Stimulated activated CD4-positive, alpha-beta T cell treated with anti-CD3 and anti-CD28 coated beads, Interleukin-1b, Interleukin-23, amount 100 ng/mL, for 1 hour (primary cell): ENCODE results near the gene PTPRN2.

Experiments
- DNase-seq, 2 donors: peaks; one replicate each; pipeline ENCODE4 v3.0.0-alpha.2; 2020; ENCODE audit warnings: low read depth in 2 of 2

The PTPRN2 gene

DNA sequence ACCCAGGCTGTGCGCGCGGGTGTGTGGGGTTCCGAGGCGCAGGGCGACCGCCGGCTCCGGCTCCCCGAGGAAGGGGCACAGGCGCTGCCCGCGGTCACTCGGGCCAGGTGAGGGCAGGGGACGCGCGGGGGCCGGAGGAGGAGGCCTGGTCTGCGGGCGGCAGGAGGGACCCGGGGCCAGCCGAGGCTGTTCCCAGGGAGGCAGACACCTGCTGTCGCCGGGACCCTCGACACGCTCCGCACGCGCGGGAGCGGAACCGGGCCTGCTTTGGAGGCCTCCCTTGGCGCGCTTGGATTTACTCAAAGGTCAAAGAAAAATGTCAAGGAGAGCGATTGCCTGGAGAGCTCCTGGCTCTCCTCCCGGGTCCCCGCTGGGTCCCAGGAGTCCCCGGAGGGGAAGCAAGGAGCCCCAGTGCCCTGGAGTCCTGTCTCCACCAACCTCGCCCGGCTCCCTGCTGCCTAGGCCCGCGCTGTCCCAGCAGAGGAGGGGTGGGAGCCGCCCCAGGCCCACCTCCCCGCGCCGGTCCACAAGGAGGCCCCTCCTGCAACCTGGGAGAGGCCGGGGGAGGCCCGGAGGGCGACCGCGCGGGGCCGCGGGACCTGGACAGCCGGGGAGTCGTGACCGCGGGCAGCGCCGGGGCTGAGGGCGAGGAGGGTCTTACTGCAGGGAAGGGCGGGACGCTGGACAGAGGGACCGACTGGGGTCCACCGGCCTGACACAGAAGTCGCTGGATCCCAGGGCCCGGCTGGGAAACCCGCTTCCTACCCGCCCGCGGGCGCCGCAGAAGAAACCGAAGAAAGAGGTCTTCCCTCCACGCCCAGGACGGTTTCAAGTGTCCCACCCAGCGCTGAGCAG lies 902.0 kb downstream of the PTPRN2 start:
- no peak for DNase-seq

DNA sequence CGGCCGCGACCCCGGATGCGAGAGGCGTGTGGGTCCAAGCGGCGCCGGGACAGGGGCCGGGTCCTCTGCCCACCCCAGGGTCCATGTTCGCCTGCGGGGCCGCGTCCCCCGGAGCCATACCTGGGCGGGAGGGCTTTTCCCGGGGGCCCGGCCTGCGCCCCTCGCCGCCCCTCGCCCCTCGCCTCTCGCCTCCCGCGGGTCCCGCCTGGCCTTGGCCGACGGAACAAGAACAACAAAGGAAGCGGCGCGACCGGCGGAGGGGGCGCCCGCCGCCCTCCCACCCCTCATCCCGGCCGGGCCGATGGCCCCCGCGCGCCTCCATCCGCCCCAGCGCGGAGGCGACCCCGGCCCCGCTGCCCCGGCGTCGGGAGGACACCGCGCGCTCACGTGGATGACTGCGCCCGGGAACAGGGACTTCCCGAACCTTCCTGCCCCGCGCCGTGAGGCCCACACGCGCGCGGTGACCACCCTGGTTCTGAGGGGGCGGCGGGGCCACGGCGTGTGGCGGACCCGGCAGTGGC lies 902.7 kb downstream of the PTPRN2 start:
- no peak for DNase-seq

DNA sequence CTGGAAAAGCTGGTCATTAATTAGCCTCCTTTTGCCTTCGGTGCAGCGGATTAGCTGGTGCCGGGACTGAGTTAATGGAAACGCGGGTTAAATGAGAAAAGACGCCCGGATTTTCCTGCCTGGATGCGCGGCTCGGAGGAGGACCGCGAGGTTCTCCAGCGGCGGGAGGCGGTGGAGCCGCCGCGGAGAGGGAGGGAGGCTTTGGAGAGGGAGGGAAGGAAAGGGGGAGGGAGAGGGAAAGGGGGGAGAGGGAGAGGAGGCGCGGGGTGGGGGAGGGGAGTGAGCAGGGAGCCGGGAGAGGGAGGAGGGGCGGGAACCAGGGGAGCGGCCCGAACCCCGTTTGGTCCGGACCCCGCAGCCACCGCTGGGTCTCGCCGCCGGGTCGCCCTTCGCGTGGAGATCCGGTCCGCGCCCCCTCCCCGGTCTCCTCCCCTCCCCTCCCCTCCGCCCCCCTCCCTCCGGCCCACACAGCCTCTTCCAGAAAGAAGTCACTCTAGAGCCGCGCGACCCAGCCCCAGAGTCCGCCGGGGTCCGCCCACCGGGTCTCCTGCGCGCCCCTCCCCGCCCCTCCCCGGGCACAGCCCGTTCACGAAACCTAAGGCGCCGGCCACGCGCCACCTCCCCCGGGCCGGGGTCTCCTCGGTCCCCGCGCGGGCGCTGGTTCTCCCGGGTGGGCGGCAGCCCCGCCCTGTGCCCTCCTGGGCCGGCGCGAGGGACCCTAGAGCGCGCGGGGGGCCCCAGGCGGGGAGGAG lies 903.3 kb downstream of the PTPRN2 start:
- DNase-seq = no peak

DNA sequence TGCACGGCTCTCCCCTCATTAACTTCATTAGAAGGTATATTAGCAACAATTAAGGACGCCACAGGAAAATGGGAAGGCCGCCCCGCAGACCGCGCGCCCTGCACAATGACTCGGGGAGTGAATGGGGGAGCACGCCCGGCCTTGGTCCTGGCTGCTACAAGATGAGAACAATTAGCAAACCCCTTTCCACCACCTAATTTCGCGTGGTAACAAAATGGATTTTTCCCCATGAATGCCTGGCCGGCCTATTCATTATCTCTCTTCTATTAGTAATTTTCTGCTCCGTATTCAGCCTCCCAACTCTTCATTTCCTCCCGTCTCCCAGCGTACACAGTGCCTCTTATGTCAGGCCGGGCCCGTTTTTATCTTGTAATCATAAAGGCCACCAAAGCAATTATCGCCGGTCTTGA lies 903.9 kb downstream of the PTPRN2 start:
- no peak for DNase-seq

DNA sequence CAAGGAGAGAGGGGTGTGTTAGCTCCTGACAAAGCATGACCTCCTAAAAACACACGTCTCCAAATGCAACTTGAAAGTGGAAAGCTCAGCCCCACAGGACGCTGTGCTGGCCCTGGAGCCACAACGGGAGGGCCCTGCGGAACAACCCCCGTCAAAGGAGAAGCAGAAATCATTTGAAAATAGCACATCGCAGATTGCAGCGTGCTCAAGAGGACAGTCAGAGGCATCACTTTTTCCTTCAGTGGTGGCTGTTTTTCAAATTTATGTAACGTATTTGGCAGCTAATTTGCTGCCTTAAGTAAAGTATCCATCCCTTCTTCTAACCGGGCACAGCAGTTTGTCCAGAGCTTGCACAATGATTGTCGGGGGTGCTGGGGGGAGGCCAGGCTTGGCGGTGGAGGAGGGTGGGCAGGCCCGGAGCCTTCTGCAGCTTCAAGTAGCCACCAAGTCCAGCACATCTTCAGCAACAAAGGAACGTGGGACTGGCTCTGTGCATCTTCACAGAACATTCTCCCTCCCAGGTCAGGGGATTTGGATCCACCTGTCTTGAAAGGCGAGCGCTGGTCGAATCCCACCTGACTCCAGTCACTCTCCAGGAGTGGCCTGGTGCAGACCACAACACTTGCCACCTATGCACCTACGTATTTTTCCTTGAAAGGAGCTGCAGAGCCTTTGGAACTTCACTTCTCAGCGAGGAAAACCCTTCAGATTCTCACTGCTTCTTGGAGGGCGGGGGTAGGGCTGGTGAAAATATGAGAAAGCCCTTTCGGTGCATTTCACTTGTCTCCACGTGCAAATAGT lies 904.5 kb downstream of the PTPRN2 start:
- DNase-seq = no peak

DNA sequence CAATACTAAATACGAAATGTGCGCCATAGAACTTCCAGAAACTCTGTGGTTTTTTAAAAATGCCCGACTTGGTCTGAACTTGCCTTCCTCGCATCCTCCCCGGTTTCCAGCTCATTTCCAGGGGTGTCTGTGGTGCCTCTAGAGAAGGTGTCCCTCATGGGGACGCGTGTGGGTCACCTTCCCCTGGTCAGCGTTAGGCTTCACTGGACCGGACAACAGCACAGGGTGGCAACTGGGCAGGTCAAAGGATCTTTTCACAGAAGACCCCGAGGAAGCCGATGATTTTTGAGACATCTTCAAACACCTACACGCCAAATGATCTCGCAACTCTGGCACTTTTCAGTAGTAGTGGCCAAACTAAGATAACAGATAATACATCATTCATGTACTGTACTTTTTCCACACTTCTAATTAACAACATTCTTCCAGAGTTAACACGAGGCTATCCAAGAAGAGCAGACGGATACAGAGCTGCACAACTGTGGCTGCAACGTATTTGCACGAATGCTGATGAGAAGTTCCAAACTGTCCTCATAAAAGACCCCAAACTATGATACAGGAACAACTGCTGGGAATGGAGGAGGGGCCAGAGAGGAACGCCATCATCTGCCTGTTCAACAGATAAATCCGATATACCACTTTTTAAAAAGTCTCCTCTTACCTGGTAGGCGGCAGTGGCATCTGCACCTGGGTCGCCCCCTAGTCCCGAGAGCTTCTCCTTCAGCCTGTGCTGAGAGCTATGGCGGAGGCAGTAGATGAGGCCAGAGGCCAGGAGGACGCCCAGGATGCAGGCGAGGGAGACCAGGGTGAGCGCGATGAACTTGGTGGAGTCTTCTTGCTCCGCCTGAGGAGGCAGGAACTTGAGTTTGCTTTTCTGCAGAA lies 905.3 kb downstream of the PTPRN2 start:
- no peak for DNase-seq

DNA sequence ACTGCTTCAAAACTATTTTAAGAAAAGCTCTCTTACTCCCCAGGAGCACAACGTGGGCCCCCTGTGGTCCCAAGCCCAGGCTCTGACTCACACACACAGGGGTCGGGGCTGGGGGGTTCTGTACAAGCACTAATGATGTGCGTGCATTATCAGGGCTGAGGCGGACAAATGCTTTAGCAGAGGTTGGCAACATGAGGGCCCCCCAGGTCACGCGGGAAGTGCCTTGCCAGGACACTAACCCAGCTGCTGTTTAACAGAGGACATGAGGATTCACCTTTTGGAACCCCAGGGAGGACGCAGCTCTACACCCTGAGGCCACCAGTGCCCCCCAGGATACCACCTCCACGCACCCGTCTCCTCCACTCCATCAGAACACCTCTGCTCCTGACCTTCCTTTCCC lies 908.0 kb downstream of the PTPRN2 start:
- no peak for DNase-seq

DNA sequence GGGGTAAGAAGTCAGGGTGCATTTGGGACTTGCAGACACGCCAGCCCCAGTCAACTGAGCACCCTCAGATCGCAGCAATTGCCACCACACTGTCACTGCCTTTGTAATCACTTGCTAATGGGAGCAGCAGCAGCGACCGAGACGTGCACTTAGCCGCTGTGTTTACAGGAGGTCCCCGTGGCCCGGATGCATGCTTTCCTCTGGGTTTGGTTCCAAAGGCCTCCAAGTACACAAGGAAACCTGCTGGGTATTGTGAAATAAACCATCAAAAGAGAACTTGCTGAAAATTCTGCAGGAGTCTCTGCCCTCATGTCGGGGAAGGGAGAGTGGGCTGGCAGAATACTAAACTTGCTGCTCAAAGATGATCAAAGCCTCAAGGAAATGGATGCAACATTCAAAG lies 909.1 kb downstream of the PTPRN2 start:
- DNase-seq = no peak

DNA sequence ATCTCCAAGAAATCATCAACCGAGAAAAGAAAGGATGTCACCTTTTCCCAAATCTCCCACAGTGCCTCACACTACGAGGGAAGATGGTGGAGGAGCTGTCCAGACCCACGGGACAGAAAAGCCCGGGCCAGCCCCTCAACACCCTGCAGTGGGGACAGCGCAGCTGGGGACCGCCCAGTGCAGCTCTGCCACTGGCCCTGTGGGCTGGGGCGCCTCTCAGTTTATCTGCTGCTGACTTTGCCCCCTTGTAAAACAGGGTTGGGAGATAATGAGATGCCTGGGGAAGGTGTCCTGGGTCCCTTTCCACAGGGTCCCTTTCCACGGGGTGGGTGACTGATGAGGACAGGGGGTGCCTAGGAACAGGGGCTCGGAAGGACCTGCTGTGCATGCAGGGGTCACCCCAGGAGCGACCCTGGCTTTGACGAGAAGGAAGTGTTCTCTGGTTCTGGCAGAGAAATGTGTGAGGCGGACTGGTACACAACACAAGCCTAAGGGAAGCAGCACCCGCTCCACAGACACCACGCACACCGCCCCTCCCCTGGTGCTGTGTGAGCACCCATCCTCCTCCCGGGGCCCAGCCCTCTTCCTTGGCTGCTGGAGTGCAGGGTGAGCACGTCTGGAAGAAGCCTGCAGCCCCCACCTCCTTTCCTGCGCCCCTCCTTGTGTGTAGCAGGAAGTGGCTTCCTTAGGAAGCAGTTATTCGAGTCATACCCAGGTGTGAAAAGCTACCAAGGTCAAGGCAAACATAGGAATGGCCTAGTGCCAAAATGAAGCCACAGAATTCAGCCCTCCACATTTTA lies 911.0 kb downstream of the PTPRN2 start:
- DNase-seq = no peak

DNA sequence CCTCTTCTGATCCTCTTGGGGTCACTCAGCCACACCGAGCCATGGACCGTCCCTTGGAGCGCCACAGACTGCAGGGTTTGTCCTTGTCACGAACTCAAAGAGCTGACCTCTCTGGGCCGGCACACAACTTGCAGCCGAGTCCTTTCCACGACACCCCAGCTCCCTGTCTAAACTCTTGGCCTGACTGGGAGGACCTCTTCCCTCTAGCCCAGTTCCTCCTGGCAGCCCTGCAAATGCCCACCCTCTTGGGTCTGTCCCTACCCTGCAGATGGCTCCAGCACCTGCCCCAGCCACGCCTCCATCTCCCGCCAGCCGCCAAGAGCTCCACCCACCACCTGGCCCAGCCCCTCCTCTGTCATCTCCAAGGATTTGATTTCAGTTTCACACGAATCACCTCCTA lies 911.6 kb downstream of the PTPRN2 start:
- no peak for DNase-seq

DNA sequence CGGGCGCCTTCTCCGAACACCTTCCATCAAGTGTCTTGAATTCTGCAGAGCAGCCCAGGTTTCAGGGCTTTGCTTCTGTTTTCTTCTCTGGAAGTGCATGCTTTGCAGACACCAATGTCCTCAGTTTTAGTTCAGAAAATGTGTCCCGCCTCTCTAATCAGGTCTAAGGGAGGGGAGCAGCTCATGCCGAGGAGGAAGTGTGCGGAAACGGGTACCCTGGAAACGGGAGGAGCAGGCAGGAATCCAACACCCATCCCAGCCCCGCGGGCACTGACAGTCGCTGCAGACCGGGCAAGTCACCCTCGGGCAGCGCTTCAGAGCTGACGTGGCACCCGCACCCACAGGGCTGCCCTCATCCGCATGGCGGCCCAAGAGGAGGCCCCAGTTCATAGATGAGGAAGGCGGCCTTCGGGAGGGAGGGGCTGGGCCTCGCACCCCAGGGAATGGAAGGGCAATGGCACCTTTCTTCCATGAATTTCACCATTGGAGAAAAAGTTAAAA lies 912.1 kb downstream of the PTPRN2 start:
- DNase-seq = no peak

DNA sequence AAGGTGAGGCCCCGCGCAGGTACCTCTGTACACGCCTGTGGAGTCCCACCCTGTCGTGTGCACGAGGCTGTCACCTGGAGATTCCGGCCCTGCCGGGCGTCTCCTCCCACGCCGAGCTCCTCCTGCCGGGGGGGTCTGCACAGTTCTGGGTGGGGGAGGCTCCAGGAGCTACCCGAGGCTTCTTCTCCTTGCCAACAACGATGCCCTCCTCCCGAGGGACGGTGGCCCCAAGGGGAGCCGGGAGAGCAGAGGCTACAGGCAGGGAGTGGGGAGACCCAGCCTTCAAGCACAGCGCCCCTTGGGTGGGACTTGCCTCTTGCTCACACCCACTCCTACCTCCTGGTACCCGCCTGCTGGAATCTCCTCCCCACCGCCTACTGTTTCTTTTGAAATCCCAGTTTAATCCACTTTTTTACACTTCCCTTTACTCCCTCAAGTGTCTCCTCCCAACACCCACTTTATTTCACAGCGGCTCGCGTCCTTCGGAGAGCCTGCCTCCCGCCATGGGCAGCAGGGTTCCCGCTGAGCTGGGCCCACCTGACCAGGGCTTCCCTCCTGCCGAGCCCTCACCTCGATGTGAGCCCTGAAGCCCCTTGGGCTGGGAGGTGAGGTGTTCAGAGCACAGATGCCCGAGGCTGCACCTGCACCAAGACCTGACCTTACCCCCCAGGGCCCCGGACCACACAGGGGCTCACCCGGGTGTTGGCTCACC lies 912.8 kb downstream of the PTPRN2 start:
- no peak for DNase-seq

DNA sequence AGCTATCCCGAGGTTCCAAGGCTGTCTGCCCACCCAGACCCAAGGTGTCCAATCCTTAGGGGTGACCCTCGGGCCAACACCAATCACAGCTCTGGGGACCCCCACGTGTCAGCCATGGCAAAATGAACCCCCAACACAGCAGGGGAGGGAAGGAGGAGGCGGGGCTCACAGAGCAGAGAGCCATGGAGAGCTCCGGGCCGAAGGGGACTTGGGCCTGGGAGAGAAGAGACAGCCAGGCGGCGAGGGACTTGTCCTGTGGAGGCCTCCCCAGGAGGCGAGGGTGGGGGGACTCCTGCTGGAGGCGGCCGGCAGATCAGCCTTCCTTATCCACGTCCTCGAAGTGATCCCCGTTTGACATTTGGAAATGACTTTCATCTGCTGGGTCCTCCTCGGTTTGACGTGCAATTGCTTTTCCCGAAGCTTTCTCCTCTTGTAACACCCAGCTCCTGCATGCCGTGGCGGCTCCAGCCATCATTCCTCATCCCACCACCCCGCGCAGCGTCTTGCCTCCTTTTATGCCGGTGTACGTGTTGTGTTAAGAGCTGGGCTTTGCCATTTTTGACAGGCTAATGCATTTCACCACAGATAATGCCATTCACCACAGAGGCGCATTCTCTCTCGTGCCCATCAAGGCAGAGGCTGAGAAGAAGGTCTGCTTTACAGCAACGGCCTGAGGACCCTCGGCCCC lies 913.5 kb downstream of the PTPRN2 start:
- DNase-seq = no peak

DNA sequence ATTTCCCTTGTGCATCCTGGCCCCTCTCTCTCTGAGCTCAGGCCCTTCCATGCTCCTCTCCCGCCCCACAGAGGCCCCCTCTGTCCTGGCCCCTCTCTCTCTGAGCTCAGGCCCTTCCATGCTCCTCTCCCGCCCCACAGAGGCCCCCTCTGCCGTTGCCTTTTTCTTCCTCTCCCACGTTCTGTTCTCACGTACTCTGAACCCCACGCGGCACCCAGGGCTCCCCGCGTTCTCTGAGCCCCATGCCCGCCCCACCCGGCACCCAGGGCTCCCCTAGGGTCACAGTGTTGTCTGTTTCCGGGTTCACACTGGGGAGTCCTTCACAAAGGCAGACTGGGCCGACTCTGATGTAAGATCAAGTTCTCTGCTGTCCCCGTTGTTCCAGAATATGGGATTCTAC lies 914.0 kb downstream of the PTPRN2 start:
- DNase-seq = no peak

DNA sequence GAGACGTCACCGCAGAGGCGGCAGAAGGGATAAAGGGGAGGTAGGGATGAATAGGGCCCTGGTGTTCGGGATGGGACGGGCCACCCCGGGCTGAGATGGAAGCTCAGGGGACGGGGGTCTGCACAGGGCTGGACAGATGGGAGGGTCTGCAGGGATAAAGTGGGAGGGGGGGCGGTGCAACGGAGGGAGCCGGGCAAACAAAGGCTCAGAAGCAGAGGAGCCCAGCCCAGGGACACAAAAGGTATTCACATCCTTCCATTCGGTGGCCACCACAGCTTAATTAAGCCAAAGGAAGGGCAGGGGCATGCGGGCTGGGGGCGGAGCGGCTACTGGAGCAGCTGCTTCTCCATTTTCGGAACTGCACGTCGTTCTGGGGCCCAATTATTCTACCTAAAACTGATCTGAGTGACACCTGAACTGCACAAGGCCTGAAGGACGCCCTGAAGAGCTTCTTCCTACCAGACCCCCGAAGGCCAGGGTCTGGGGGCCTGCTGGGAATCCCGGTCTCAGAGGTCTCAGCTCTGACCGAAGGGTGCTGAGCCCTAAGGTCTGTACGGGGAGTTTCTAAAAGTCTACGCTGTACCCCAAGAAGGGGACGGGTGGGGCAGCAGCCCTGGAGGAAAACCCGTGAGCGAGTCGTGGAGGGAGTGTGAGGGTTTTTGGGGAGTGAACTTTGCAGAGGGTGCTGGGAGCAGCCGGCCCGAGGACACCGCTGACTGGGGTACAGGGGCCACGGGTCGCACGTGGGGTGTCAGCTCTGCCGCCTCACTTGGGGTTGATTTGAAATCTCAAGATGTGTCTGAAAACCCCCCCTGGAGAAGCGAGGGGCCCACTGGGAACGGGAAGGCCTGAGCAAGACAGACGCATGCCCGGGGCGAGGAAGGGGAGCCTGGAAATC lies 916.0 kb downstream of the PTPRN2 start:
- DNase-seq = no peak

DNA sequence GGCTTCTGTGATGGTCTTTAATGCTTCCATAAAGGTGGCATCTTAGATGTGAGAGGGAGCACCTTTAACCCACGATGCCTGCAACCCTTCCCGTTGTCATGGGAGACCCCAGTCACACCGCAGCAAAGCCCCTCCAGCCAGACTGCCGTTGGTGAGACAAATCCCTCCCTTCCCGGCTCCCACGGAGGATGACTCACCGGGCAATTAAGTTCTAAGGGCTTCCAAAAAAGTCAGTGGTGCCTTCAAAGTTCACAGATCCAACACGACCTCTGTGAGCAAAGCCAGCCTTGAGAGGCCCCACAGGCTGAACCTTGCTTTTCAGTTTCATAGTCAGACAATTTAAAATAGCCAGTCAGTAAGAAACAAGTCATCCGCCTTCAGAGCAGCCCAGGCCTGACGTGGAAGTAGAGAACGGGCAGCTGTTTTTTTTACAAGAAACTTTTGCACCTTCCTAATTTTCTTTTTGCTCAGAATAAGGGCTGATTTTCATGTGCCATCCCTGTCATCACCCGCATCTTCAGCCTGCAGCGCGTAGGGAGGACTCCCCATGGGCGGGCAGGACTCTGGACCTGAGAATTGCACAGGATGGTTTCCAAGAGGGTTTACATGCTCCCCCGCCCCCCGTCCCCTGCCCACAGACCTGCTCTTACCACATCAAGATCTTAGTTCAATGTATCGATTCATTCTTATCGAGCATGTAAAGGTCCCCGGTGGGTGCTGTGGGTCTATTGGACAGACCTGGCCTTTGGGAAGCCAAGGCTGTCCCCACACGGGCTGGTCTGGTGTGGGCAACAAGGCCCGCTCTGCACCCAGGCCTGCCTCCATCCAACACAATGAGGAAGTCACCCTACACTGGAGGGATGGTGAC lies 916.9 kb downstream of the PTPRN2 start:
- DNase-seq = no peak
